B cell (primary cell): ENCODE results near the gene ABL1. TPM values are rescaled to one million over a fixed set of nuclear protein-coding genes. Genes with fewer than 3 reads are reported as not detected.

ENCODE experiments used
- ATAC-seq: fragments of 200-7000 bp; cut with Tn5 transposase; one replicate; pipeline ENCODE4 v1.10.0; 2021; ENCODE audit warnings: low read depth, mild to moderate bottlenecking, moderate number of reproducible peaks, moderate library complexity
- CTCF ChIA-PET: fragments of 350-600 bp; sonication (Branson Sonifier 250); formaldehyde crosslinking; loops from one replicate; lab custom pipeline; 2021; ENCODE audit warnings: antibody characterized with exemption, inconsistent platforms; lab: Charles Lee
- POLR2A ChIA-PET: fragments of 350-600 bp; sonication (Branson Sonifier 250); formaldehyde crosslinking; loops from one replicate; lab custom pipeline; 2021; ENCODE audit warnings: antibody characterized with exemption; lab: Charles Lee
- DNase-seq: peaks from one replicate; pipeline ENCODE4 v3.0.0; 2013
- H2AFZ ChIP-seq: 2 replicates; pipeline ENCODE4 v1.6.1; 2012; ENCODE audit warnings: mild to moderate bottlenecking, low read depth, low read length; ENCODE audit not compliant: insufficient read depth, poor library complexity, severe bottlenecking
- H3K27ac ChIP-seq, 2 donors: 1 replicate in 1 of 2; 2 replicates in 1 of 2; pipeline ENCODE4 v1.5.1; 2012 to 2013; ENCODE audit warnings: low read length in 2 of 2, mild to moderate bottlenecking in 2 of 2, moderate library complexity in 1 of 2
- H3K27me3 ChIP-seq, 4 experiments: fragments of 200-600 bp in 1 of 4; sonication (generic) in 1 of 4; replicated peaks in 1 of 4; 1 replicate in 2 of 4; 2 replicates in 2 of 4; pipeline versions ENCODE4 v1.6.1 to v1.7.0; 2013 to 2016; ENCODE audit warnings: low read length in 3 of 4, mild to moderate bottlenecking in 2 of 4, mixed read lengths in 1 of 4, moderate library complexity in 1 of 4; ENCODE audit not compliant: insufficient read depth in 4 of 4, control insufficient read depth in 3 of 4; ENCODE audit errors: control extremely low read depth in 1 of 4
- H3K36me3 ChIP-seq, 2 experiments: replicated peaks in 1 of 2; 1 replicate in 1 of 2; 2 replicates in 1 of 2; pipeline versions ENCODE4 v1.6.1 to v1.7.1; 2013; ENCODE audit warnings: low read length in 1 of 2; ENCODE audit not compliant: insufficient read depth in 2 of 2, control insufficient read depth in 1 of 2; ENCODE audit errors: control extremely low read depth in 1 of 2, extremely low read depth in 1 of 2
- H3K4me1 ChIP-seq, 2 donors: fragments of 200-600 bp in 1 of 2; sonication (generic) in 1 of 2; 1 replicate in 1 of 2; 2 replicates in 1 of 2; pipeline versions ENCODE4 v1.5.1 to v1.6.1; 2013 to 2017; ENCODE audit warnings: low read length in 2 of 2; ENCODE audit not compliant: control insufficient read depth in 2 of 2, insufficient read depth in 2 of 2
- H3K4me2 ChIP-seq: replicated peaks from 2 replicates; pipeline ENCODE3; 2012; ENCODE audit warnings: mild to moderate bottlenecking, low read depth, low read length; ENCODE audit not compliant: poor library complexity, severe bottlenecking
- H3K4me3 ChIP-seq, 5 experiments: fragments of 200-600 bp in 1 of 5; sonication (generic) in 1 of 5; 1 replicate in 3 of 5; 2 replicates in 2 of 5; pipeline versions ENCODE4 v1.5.1 to v1.7.0; 2011 to 2016; ENCODE audit warnings: low read length in 4 of 5, mild to moderate bottlenecking in 4 of 5, low read depth in 2 of 5, control low read depth in 1 of 5, moderate library complexity in 1 of 5; ENCODE audit not compliant: insufficient read depth in 1 of 5; ENCODE audit errors: control extremely low read depth in 1 of 5, extremely low read depth in 1 of 5
- H3K79me2 ChIP-seq: fragments of 200-600 bp; sonication (generic); one replicate; pipeline ENCODE4 v1.6.0; 2016; ENCODE audit warnings: low read length; ENCODE audit not compliant: control insufficient read depth, insufficient read depth
- H3K9ac ChIP-seq: fragments of 200-600 bp; sonication (generic); 2 replicates; pipeline ENCODE4 v1.6.1; 2017; ENCODE audit warnings: mild to moderate bottlenecking, low read length, moderate library complexity
- H3K9me3 ChIP-seq, 3 donors: one replicate each; pipeline versions ENCODE4 v1.6.1 to v1.7.1; 2013; ENCODE audit warnings: low read length in 2 of 3; ENCODE audit not compliant: control insufficient read depth in 2 of 3, insufficient read depth in 1 of 3; ENCODE audit errors: control extremely low read depth in 1 of 3
- H4K20me1 ChIP-seq: 2 replicates; pipeline ENCODE4 v1.6.0; 2012; ENCODE audit warnings: mild to moderate bottlenecking, low read length; ENCODE audit not compliant: insufficient read depth, control insufficient read depth, poor library complexity, severe bottlenecking
- H3K27ac Mint-ChIP-seq: one replicate; pipeline ENCODE4 v1.8.0; 2021; ENCODE audit warnings: mixed read lengths
- H3K27me3 Mint-ChIP-seq: one replicate; pipeline ENCODE4 v1.8.0; 2021; ENCODE audit warnings: mixed read lengths
- H3K4me1 Mint-ChIP-seq: one replicate; pipeline ENCODE4 v1.8.0; 2021; ENCODE audit warnings: mixed read lengths
- H3K4me3 Mint-ChIP-seq: one replicate; pipeline ENCODE4 v1.8.0; 2021; ENCODE audit warnings: mixed read lengths
- H3K9me3 Mint-ChIP-seq: one replicate; pipeline ENCODE4 v1.8.0; 2022; ENCODE audit warnings: mixed read lengths; ENCODE audit not compliant: insufficient read depth
- EZH2 ChIP-seq: IDR thresholded peaks from 2 replicates; pipeline ENCODE4 v1.6.1; 2012; ENCODE audit warnings: borderline replicate concordance, low read depth, mild to moderate bottlenecking, moderate library complexity, low read length; ENCODE audit not compliant: insufficient read depth, poor library complexity, severe bottlenecking
- WGBS: methylation state at CpG from one replicate; pipeline ENCODE4 v1.1.5; 2013; ENCODE audit warnings: missing lambda C conversion rate; ENCODE audit not compliant: insufficient coverage; 5-methylcytosine and 5-hydroxymethylcytosine counted together
- intact Hi-C: fragments of 100-400 bp; cut with micrococcal nuclease; formaldehyde crosslinking; loops from one replicate; pipeline ENCODE4 v1.10.0; 2022
- polyA plus RNA-seq: library from polyadenylated mRNA; depleted of rRNA; stranded (reverse); fragments of >200 nt; gene quantifications from 2 replicates; pipeline ENCODE4 v1.2.3, GENCODE V29; 2012
- total RNA-seq, 2 donors: library from RNA; stranded (reverse); fragments of 120-200 nt in 1 of 2; gene quantifications; 1 replicate in 1 of 2; 2 replicates in 1 of 2; pipeline versions ENCODE4 v1.2.3 to v1.2.4, GENCODE V29; 2013 to 2022
- TF ChIP-seq, protein P1 (sequence below): fragments of 200-600 bp; IDR thresholded peaks from one replicate; pipeline ENCODE4 v1.8.0; 2022; ENCODE audit warnings: antibody characterized with exemption, mild to moderate bottlenecking

Gene ABL1
- total and polyA plus RNA-seq, 2 donors (not counting 1 experiment from before 2014, with no cell fraction given), result 11.9 to 46.0 TPM

DNA sequence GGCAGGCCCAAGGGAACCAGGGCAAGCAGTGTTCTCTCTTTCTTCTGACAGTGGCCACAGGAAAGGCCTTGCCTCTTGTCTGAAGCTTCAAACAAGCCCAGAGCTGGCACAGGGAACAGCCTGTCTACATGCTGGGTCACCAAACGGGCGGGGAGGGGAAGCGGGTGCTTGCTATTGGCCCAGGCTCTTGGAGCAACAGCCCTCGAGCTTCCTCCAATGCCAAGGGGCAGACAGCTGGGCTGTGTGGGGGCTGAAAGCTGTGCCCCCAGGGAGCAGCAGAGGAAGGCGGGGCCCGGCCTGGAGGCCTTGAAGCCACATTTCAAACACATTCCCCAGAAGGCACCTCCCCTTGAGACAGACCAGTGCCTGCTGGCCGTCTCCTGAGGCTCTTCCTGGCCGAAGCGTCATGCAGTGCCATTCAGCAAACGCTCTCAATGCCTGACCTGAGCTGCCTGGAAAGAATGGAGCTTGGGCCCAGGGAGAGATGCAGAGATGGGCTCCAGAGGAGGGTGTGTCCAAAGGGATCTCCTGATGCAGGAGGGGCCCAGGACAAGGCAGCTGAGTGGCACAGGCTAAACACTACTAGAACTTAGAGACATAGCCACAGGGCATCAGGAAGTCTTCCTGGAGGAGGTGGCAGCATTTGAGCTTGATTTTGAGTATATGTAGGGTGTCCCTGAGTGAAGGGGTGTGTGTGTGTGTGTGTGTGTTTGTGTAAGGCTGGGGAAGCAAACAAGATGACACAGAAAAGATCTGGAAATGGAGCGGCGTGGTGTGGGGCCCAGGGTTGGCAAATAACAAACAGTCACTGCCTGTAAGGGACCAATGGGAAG is 101.4 kb downstream of the ABL1 start:
- H3K4me2 ChIP-seq, result no peak overlapping the region
- 29% methylated on average over 8 of the region's 12 CpGs for WGBS
- peaks cover 28% of the 10 kb centered on the region for H3K4me1 Mint-ChIP-seq
- ChIA-PET CTCF (interaction anchor here (0.6 to 1.2 kb wide), 4 partner anchors 10 to 230 kb away, joined by 3 to 4 read pairs (median 3); no protein-coding TSS in a partner anchor), POLR2A (no interaction called here)
- H3K27ac Mint-ChIP-seq, result no peak overlapping the region
- no peak for ATAC-seq
- no peak for DNase-seq
- no peak overlapping the region for H3K4me3 ChIP-seq
- no peak overlapping the region for H3K9ac ChIP-seq
- peaks cover 57% of the 10 kb centered on the region for H3K27me3 Mint-ChIP-seq
- H3K4me1 ChIP-seq, result peaks cover 19 to 32% of the 10 kb centered on the region in 2 donors
- TF ChIP-seq, protein P1, sequence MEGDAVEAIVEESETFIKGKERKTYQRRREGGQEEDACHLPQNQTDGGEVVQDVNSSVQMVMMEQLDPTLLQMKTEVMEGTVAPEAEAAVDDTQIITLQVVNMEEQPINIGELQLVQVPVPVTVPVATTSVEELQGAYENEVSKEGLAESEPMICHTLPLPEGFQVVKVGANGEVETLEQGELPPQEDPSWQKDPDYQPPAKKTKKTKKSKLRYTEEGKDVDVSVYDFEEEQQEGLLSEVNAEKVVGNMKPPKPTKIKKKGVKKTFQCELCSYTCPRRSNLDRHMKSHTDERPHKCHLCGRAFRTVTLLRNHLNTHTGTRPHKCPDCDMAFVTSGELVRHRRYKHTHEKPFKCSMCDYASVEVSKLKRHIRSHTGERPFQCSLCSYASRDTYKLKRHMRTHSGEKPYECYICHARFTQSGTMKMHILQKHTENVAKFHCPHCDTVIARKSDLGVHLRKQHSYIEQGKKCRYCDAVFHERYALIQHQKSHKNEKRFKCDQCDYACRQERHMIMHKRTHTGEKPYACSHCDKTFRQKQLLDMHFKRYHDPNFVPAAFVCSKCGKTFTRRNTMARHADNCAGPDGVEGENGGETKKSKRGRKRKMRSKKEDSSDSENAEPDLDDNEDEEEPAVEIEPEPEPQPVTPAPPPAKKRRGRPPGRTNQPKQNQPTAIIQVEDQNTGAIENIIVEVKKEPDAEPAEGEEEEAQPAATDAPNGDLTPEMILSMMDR, result no peak
- no peak for TF ChIP-seq EZH2
- H3K27me3 ChIP-seq, result peaks cover 0 to 78% (median 41%) of the 10 kb centered on the region in 4 experiments
- no peaks in the 10 kb centered on the region for H3K79me2 ChIP-seq
- no peaks in the 10 kb centered on the region for H4K20me1 ChIP-seq
- H2AFZ ChIP-seq, result no peak overlapping the region
- H3K27ac ChIP-seq, result no peak overlapping the region
- intact Hi-C loops, result no loop called here
- no peaks in the 10 kb centered on the region for H3K36me3 ChIP-seq
- H3K9me3 ChIP-seq, result peaks cover 0 to 3% (median 0%) of the 10 kb centered on the region in 3 donors
- peak overlapping the region; percentile 36 for H3K4me3 Mint-ChIP-seq
- H3K9me3 Mint-ChIP-seq, result no peaks in the 10 kb centered on the region

Other genes with a start within 250 kb of the ABL1 start
- gene PRDM12, start 170.7 kb upstream of the ABL1 start, total RNA-seq, result not detected in 2 replicates
- gene PRDM12, start 170.7 kb upstream of the ABL1 start, polyA plus RNA-seq, result not detected in 2 replicates
- gene EXOSC2, start 141.5 kb upstream of the ABL1 start, total RNA-seq, result 53.3 and 55.5 TPM in 2 replicates
- 31.5 and 34.7 TPM in 2 replicates for gene EXOSC2, start 141.5 kb upstream of the ABL1 start, polyA plus RNA-seq
- gene QRFP, start 61.6 kb downstream of the ABL1 start, total RNA-seq, result not detected in 2 replicates
- gene QRFP, start 61.6 kb downstream of the ABL1 start, polyA plus RNA-seq, result 0.07 TPM in 1 of 2 replicates, not detected in the other
- not detected in 2 replicates for gene FIBCD1, start 104.0 kb downstream of the ABL1 start, total RNA-seq
- gene FIBCD1, start 104.0 kb downstream of the ABL1 start, polyA plus RNA-seq, result not detected in 2 replicates
- 0.25 and 0.29 TPM in 2 replicates for gene LAMC3, start 173.9 kb downstream of the ABL1 start, total RNA-seq
- 0.45 and 0.81 TPM in 2 replicates for gene LAMC3, start 173.9 kb downstream of the ABL1 start, polyA plus RNA-seq